B cell (primary cell): ENCODE measurements around the gene GRAMD2A. TPM values are rescaled to one million over a fixed set of nuclear protein-coding genes. Genes with fewer than 3 reads are reported as not detected.

ENCODE experiments used
- ATAC-seq: fragments of 200-7000 bp; cut with Tn5 transposase; one replicate; pipeline ENCODE4 v1.10.0; 2021; ENCODE audit warnings: low read depth, mild to moderate bottlenecking, moderate number of reproducible peaks, moderate library complexity
- CTCF ChIA-PET: fragments of 350-600 bp; sonication (Branson Sonifier 250); formaldehyde crosslinking; loops from one replicate; lab custom pipeline; 2021; ENCODE audit warnings: antibody characterized with exemption, inconsistent platforms; lab: Charles Lee
- POLR2A ChIA-PET: fragments of 350-600 bp; sonication (Branson Sonifier 250); formaldehyde crosslinking; loops from one replicate; lab custom pipeline; 2021; ENCODE audit warnings: antibody characterized with exemption; lab: Charles Lee
- DNase-seq: peaks from one replicate; pipeline ENCODE4 v3.0.0; 2013
- H2AFZ ChIP-seq: 2 replicates; pipeline ENCODE4 v1.6.1; 2012; ENCODE audit warnings: mild to moderate bottlenecking, low read depth, low read length; ENCODE audit not compliant: insufficient read depth, poor library complexity, severe bottlenecking
- H3K27ac ChIP-seq, 2 donors: 1 replicate in 1 of 2; 2 replicates in 1 of 2; pipeline ENCODE4 v1.5.1; 2012 to 2013; ENCODE audit warnings: low read length in 2 of 2, mild to moderate bottlenecking in 2 of 2, moderate library complexity in 1 of 2
- H3K27me3 ChIP-seq, 4 experiments: fragments of 200-600 bp in 1 of 4; sonication (generic) in 1 of 4; replicated peaks in 1 of 4; 1 replicate in 2 of 4; 2 replicates in 2 of 4; pipeline versions ENCODE4 v1.6.1 to v1.7.0; 2013 to 2016; ENCODE audit warnings: low read length in 3 of 4, mild to moderate bottlenecking in 2 of 4, mixed read lengths in 1 of 4, moderate library complexity in 1 of 4; ENCODE audit not compliant: insufficient read depth in 4 of 4, control insufficient read depth in 3 of 4; ENCODE audit errors: control extremely low read depth in 1 of 4
- H3K36me3 ChIP-seq, 2 experiments: replicated peaks in 1 of 2; 1 replicate in 1 of 2; 2 replicates in 1 of 2; pipeline versions ENCODE4 v1.6.1 to v1.7.1; 2013; ENCODE audit warnings: low read length in 1 of 2; ENCODE audit not compliant: insufficient read depth in 2 of 2, control insufficient read depth in 1 of 2; ENCODE audit errors: control extremely low read depth in 1 of 2, extremely low read depth in 1 of 2
- H3K4me1 ChIP-seq, 2 donors: fragments of 200-600 bp in 1 of 2; sonication (generic) in 1 of 2; 1 replicate in 1 of 2; 2 replicates in 1 of 2; pipeline versions ENCODE4 v1.5.1 to v1.6.1; 2013 to 2017; ENCODE audit warnings: low read length in 2 of 2; ENCODE audit not compliant: control insufficient read depth in 2 of 2, insufficient read depth in 2 of 2
- H3K4me2 ChIP-seq: replicated peaks from 2 replicates; pipeline ENCODE3; 2012; ENCODE audit warnings: mild to moderate bottlenecking, low read depth, low read length; ENCODE audit not compliant: poor library complexity, severe bottlenecking
- H3K4me3 ChIP-seq, 5 experiments: fragments of 200-600 bp in 1 of 5; sonication (generic) in 1 of 5; 1 replicate in 3 of 5; 2 replicates in 2 of 5; pipeline versions ENCODE4 v1.5.1 to v1.7.0; 2011 to 2016; ENCODE audit warnings: low read length in 4 of 5, mild to moderate bottlenecking in 4 of 5, low read depth in 2 of 5, control low read depth in 1 of 5, moderate library complexity in 1 of 5; ENCODE audit not compliant: insufficient read depth in 1 of 5; ENCODE audit errors: control extremely low read depth in 1 of 5, extremely low read depth in 1 of 5
- H3K79me2 ChIP-seq: fragments of 200-600 bp; sonication (generic); one replicate; pipeline ENCODE4 v1.6.0; 2016; ENCODE audit warnings: low read length; ENCODE audit not compliant: control insufficient read depth, insufficient read depth
- H3K9ac ChIP-seq: fragments of 200-600 bp; sonication (generic); 2 replicates; pipeline ENCODE4 v1.6.1; 2017; ENCODE audit warnings: mild to moderate bottlenecking, low read length, moderate library complexity
- H3K9me3 ChIP-seq, 3 donors: one replicate each; pipeline versions ENCODE4 v1.6.1 to v1.7.1; 2013; ENCODE audit warnings: low read length in 2 of 3; ENCODE audit not compliant: control insufficient read depth in 2 of 3, insufficient read depth in 1 of 3; ENCODE audit errors: control extremely low read depth in 1 of 3
- H4K20me1 ChIP-seq: 2 replicates; pipeline ENCODE4 v1.6.0; 2012; ENCODE audit warnings: mild to moderate bottlenecking, low read length; ENCODE audit not compliant: insufficient read depth, control insufficient read depth, poor library complexity, severe bottlenecking
- H3K27ac Mint-ChIP-seq: one replicate; pipeline ENCODE4 v1.8.0; 2021; ENCODE audit warnings: mixed read lengths
- H3K27me3 Mint-ChIP-seq: one replicate; pipeline ENCODE4 v1.8.0; 2021; ENCODE audit warnings: mixed read lengths
- H3K4me1 Mint-ChIP-seq: one replicate; pipeline ENCODE4 v1.8.0; 2021; ENCODE audit warnings: mixed read lengths
- H3K4me3 Mint-ChIP-seq: one replicate; pipeline ENCODE4 v1.8.0; 2021; ENCODE audit warnings: mixed read lengths
- H3K9me3 Mint-ChIP-seq: one replicate; pipeline ENCODE4 v1.8.0; 2022; ENCODE audit warnings: mixed read lengths; ENCODE audit not compliant: insufficient read depth
- CTCF ChIP-seq: fragments of 200-600 bp; IDR thresholded peaks from one replicate; pipeline ENCODE4 v1.8.0; 2022; ENCODE audit warnings: antibody characterized with exemption, mild to moderate bottlenecking
- EZH2 ChIP-seq: IDR thresholded peaks from 2 replicates; pipeline ENCODE4 v1.6.1; 2012; ENCODE audit warnings: borderline replicate concordance, low read depth, mild to moderate bottlenecking, moderate library complexity, low read length; ENCODE audit not compliant: insufficient read depth, poor library complexity, severe bottlenecking
- WGBS: methylation state at CpG from one replicate; pipeline ENCODE4 v1.1.5; 2013; ENCODE audit warnings: missing lambda C conversion rate; ENCODE audit not compliant: insufficient coverage; 5-methylcytosine and 5-hydroxymethylcytosine counted together
- intact Hi-C: fragments of 100-400 bp; cut with micrococcal nuclease; formaldehyde crosslinking; loops from one replicate; pipeline ENCODE4 v1.10.0; 2022
- polyA plus RNA-seq: library from polyadenylated mRNA; depleted of rRNA; stranded (reverse); fragments of >200 nt; gene quantifications from 2 replicates; pipeline ENCODE4 v1.2.3, GENCODE V29; 2012
- total RNA-seq, 2 donors: library from RNA; stranded (reverse); fragments of 120-200 nt in 1 of 2; gene quantifications; 1 replicate in 1 of 2; 2 replicates in 1 of 2; pipeline versions ENCODE4 v1.2.3 to v1.2.4, GENCODE V29; 2013 to 2022

Gene GRAMD2A
- total and polyA plus RNA-seq, 2 donors (not counting 1 experiment from before 2014, with no cell fraction given) = not detected

GRCh38 chr15:72205273-72205672 is 7.7 kb upstream of the GRAMD2A start:
- TF ChIP-seq EZH2 = no peak
- TF ChIP-seq CTCF = no peak
- intact Hi-C loops = no loop called here
- no peaks in the 10 kb centered on the region for H3K4me1 ChIP-seq
- 81% methylated on average over 2 of the region's 2 CpGs for WGBS
- H3K4me1 Mint-ChIP-seq = peaks cover 17% of the 10 kb centered on the region
- H3K4me3 ChIP-seq = no peak overlapping the region
- H4K20me1 ChIP-seq = peaks cover 11% of the 10 kb centered on the region
- H3K9me3 ChIP-seq = no peaks in the 10 kb centered on the region
- H3K4me2 ChIP-seq = no peak overlapping the region
- no peaks in the 10 kb centered on the region for H3K27me3 Mint-ChIP-seq
- no peaks in the 10 kb centered on the region for H3K27me3 ChIP-seq
- H3K9ac ChIP-seq = no peak overlapping the region
- H2AFZ ChIP-seq = no peak overlapping the region
- CTCF ChIA-PET = interaction anchor here (0.7 to 1.3 kb wide), 2 partner anchors 15 to 22 kb away, joined by 4 to 6 read pairs; no protein-coding TSS in a partner anchor
- no peaks in the 10 kb centered on the region for H3K9me3 Mint-ChIP-seq
- peaks cover 23 to 95% of the 10 kb centered on the region in 2 experiments for H3K36me3 ChIP-seq
- POLR2A ChIA-PET = no interaction called here
- no peaks in the 10 kb centered on the region for H3K79me2 ChIP-seq
- DNase-seq (no peak), ATAC-seq (no peak)
- no peak overlapping the region for H3K27ac Mint-ChIP-seq
- no peak overlapping the region for H3K27ac ChIP-seq
- no peak overlapping the region for H3K4me3 Mint-ChIP-seq

GRCh38 chr15:72203507-72203837 is 5.9 kb upstream of the GRAMD2A start:
- H3K27me3 ChIP-seq = no peaks in the 10 kb centered on the region
- intact Hi-C loops = no loop called here
- no peak for ATAC-seq
- POLR2A ChIA-PET = no interaction called here
- 90% methylated on average over 5 of the region's 5 CpGs for WGBS
- Mint-ChIP-seq H3K4me3 (no peak overlapping the region), H3K27ac (peak overlapping the region; percentile 16), H3K4me1 (peaks cover 17% of the 10 kb centered on the region), H3K9me3 (no peaks in the 10 kb centered on the region), H3K27me3 (no peaks in the 10 kb centered on the region)
- H3K9me3 ChIP-seq = no peaks in the 10 kb centered on the region
- peaks cover 25 to 98% of the 10 kb centered on the region in 2 experiments for H3K36me3 ChIP-seq
- no peaks in the 10 kb centered on the region for H3K4me1 ChIP-seq
- no peak overlapping the region for H3K4me2 ChIP-seq
- CTCF ChIA-PET = interaction anchor here (0.6 to 1.1 kb wide), 3 partner anchors 25 to 182 kb away, joined by 4 to 7 read pairs (median 5); no protein-coding TSS in a partner anchor
- no peak overlapping the region for H3K27ac ChIP-seq
- TF ChIP-seq CTCF (no peak), EZH2 (no peak)
- no peak overlapping the region for H3K9ac ChIP-seq
- no peak overlapping the region for H2AFZ ChIP-seq
- no peaks in the 10 kb centered on the region for H3K79me2 ChIP-seq
- no peak for DNase-seq
- peaks cover 18% of the 10 kb centered on the region for H4K20me1 ChIP-seq
- no peak overlapping the region for H3K4me3 ChIP-seq
